Caco-2 (cell line): ENCODE data around the gene TAGLN2. TPM values are rescaled to one million over a fixed set of nuclear protein-coding genes. Genes with fewer than 3 reads are reported as not detected.

Experiments
- BruUV-seq: library from RNA; stranded (reverse); fragments of 400-500 nt; replicated peaks from 2 replicates; lab custom pipeline; 2021; lab: Mats Ljungman, UMichigan
- CTCF ChIA-PET: fragments of 300-600 bp; sonication (Branson Sonifier 250); formaldehyde crosslinking; loops from one replicate; lab custom pipeline; 2022; ENCODE audit warnings: antibody characterized with exemption; lab: Charles Lee
- POLR2A ChIA-PET: fragments of 300-600 bp; sonication (Branson Sonifier 250); formaldehyde crosslinking; loops from one replicate; lab custom pipeline; 2022; ENCODE audit warnings: antibody characterized with exemption; lab: Charles Lee
- DNase-seq, 2 experiments: peaks; one replicate each; pipeline versions ENCODE4 v3.0.0 to v3.0.0-alpha.2; 2020 to 2022
- H3K27me3 ChIP-seq: replicated peaks from 2 replicates; pipeline ENCODE4 v1.6.0; 2011; ENCODE audit warnings: low read length; ENCODE audit not compliant: control insufficient read depth, insufficient read depth
- H3K36me3 ChIP-seq: 2 replicates; pipeline ENCODE4 v1.5.1; 2011; ENCODE audit warnings: low read length; ENCODE audit not compliant: control insufficient read depth, insufficient read depth
- H3K4me1 ChIP-seq: fragments of 250-450 bp; sonication (Bioruptor Pico); 2 replicates; pipeline ENCODE4 v1.5.1; 2020; ENCODE audit warnings: mild to moderate bottlenecking
- H3K4me3 ChIP-seq: 2 replicates; pipeline ENCODE4 v1.5.1; 2011; ENCODE audit warnings: low read depth, mild to moderate bottlenecking, control low read depth, low read length
- H3K9me3 ChIP-seq: fragments of 250-450 bp; sonication (Bioruptor Pico); 2 replicates; pipeline ENCODE4 v1.5.1; 2020; ENCODE audit warnings: mild to moderate bottlenecking, moderate library complexity
- H3K27ac Mint-ChIP-seq: one replicate; pipeline ENCODE4 v1.8.0; 2022; ENCODE audit warnings: mixed read lengths; ENCODE audit not compliant: unreplicated experiment
- H3K27me3 Mint-ChIP-seq: one replicate; pipeline ENCODE4 v1.8.0; 2022; ENCODE audit warnings: mixed read lengths; ENCODE audit not compliant: insufficient read depth, unreplicated experiment
- H3K36me3 Mint-ChIP-seq: one replicate; pipeline ENCODE4 v1.8.0; 2022; ENCODE audit warnings: mild to moderate bottlenecking, mixed read lengths; ENCODE audit not compliant: insufficient read depth, unreplicated experiment
- H3K4me1 Mint-ChIP-seq: one replicate; pipeline ENCODE4 v1.8.0; 2022; ENCODE audit warnings: low read depth, mixed read lengths; ENCODE audit not compliant: unreplicated experiment
- H3K4me3 Mint-ChIP-seq: one replicate; pipeline ENCODE4 v1.8.0; 2022; ENCODE audit warnings: mild to moderate bottlenecking, moderate library complexity, mixed read lengths; ENCODE audit not compliant: unreplicated experiment
- H3K9me3 Mint-ChIP-seq: one replicate; pipeline ENCODE4 v1.8.0; 2022; ENCODE audit warnings: mixed read lengths; ENCODE audit not compliant: unreplicated experiment
- intact Hi-C: fragments of 100-400 bp; cut with micrococcal nuclease; formaldehyde crosslinking; loops from one replicate; pipeline ENCODE4 v1.10.0; 2022; ENCODE audit not compliant: unreplicated experiment
- total RNA-seq: library from RNA; stranded (reverse); gene quantifications from 2 replicates; pipeline ENCODE4 v1.2.3, GENCODE V29; 2022
- TF ChIP-seq, protein P1 (sequence below), 2 experiments: fragments of 200-600 bp in 1 of 2; IDR thresholded peaks; 1 replicate in 1 of 2; 2 replicates in 1 of 2; pipeline versions ENCODE4 v1.5.1 to v1.8.0; 2011 to 2022; ENCODE audit warnings: antibody characterized with exemption in 1 of 2, control low read depth in 1 of 2, inconsistent platforms in 1 of 2, low read depth in 1 of 2, low read length in 1 of 2, mild to moderate bottlenecking in 1 of 2, moderate library complexity in 1 of 2; ENCODE audit not compliant: insufficient read depth in 1 of 2, severe bottlenecking in 1 of 2, unreplicated experiment in 1 of 2

TAGLN2 gene
- total RNA-seq, 1 experiment from 2014 or later: 531 TPM

DNA sequence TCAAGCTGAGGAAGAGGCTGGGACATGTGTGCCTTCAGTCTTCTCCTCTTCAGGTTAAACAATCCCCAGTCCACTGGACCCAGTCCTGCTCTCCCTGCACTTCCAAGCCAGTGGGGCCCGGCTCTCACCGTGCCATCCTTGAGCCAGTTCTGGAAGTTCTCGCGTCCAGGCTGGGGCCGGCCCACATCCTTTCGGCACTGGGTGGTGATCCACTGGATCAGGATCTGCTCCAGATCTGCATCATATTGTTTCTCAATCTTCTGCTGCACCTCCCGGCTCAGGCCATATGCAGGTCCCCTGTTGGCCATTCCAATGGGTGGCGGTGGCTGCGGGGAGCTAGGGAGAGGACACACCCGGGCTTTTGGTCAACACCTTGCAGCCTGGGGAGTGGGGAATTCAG is 5.1 kb downstream of the TAGLN2 start:
- CTCF ChIA-PET: no interaction called here

DNA sequence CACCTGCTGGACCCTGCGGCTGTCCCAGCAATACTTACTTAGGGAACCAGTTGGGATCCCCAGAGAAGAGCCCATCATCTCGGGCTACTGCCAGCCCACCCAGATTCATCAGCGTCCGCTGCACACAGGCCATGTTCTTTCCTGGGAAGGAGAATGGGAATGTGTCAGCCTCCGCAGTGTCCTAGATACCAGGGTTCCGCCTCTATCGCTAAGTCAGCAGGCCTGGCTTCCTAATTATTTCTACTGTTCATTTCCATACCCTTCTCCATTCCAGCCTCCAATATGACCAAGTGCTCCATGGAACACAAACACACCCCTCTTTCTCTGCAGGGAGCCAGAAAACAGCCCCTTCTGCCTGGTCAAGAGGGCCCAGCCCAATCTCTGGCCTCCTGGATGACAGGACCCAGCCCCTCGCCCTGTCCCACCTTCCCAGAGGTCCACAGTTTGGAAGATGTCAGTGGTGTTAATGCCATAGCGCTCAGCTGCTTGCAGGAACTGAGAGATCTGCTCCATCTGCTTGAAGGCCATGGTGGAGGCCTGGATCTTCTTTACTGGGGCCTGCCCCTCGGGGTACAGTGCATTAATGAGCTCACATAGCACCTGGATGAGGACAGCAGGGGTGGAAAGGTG is 6.0 kb downstream of the TAGLN2 start:
- Mint-ChIP-seq H3K9me3 (no peaks in the 10 kb centered on the region), H3K36me3 (peaks cover 81% of the 10 kb centered on the region), H3K4me1 (peaks cover 67% of the 10 kb centered on the region), H3K4me3 (no peak overlapping the region), H3K27me3 (no peaks in the 10 kb centered on the region), H3K27ac (no peak overlapping the region)
- H3K4me1 ChIP-seq: peaks cover 81% of the 10 kb centered on the region
- TF ChIP-seq, protein P1, sequence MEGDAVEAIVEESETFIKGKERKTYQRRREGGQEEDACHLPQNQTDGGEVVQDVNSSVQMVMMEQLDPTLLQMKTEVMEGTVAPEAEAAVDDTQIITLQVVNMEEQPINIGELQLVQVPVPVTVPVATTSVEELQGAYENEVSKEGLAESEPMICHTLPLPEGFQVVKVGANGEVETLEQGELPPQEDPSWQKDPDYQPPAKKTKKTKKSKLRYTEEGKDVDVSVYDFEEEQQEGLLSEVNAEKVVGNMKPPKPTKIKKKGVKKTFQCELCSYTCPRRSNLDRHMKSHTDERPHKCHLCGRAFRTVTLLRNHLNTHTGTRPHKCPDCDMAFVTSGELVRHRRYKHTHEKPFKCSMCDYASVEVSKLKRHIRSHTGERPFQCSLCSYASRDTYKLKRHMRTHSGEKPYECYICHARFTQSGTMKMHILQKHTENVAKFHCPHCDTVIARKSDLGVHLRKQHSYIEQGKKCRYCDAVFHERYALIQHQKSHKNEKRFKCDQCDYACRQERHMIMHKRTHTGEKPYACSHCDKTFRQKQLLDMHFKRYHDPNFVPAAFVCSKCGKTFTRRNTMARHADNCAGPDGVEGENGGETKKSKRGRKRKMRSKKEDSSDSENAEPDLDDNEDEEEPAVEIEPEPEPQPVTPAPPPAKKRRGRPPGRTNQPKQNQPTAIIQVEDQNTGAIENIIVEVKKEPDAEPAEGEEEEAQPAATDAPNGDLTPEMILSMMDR (IDR thresholded peaks at IDR 0.05; ENCODE audit: insufficient read depth in 1 of 2, low read depth in 1 of 2, low read length in 1 of 2, severe bottlenecking in 1 of 2, unreplicated experiment in 1 of 2): no peak
- POLR2A ChIA-PET: no interaction called here
- H3K27me3 ChIP-seq: no peaks in the 10 kb centered on the region
- CTCF ChIA-PET: no interaction called here
- H3K4me3 ChIP-seq: no peak overlapping the region
- intact Hi-C loops: no loop called here
- peaks cover 4% of the 10 kb centered on the region for H3K36me3 ChIP-seq
- no peak for DNase-seq
- no TSS peak for BruUV-seq
- no peaks in the 10 kb centered on the region for H3K9me3 ChIP-seq

More for the DNA sequence above, 5.1 kb downstream of the TAGLN2 start:
- H3K4me1 Mint-ChIP-seq: peaks cover 59% of the 10 kb centered on the region
- Histone ChIP-seq H3K4me3 (no peak overlapping the region), H3K4me1 (peaks cover 74% of the 10 kb centered on the region), H3K9me3 (no peaks in the 10 kb centered on the region), H3K27me3 (no peaks in the 10 kb centered on the region), H3K36me3 (peaks cover 4% of the 10 kb centered on the region)
- no peak overlapping the region for H3K4me3 Mint-ChIP-seq
- TF ChIP-seq, protein P1 (IDR thresholded peaks at IDR 0.05; ENCODE audit: insufficient read depth in 1 of 2, low read depth in 1 of 2, low read length in 1 of 2, severe bottlenecking in 1 of 2, unreplicated experiment in 1 of 2): no peak
- H3K27me3 Mint-ChIP-seq: no peaks in the 10 kb centered on the region
- BruUV-seq: no TSS peak
- no peak overlapping the region for H3K27ac Mint-ChIP-seq
- DNase-seq: no peak
- no peaks in the 10 kb centered on the region for H3K9me3 Mint-ChIP-seq
- POLR2A ChIA-PET: no interaction called here
- H3K36me3 Mint-ChIP-seq: peaks cover 86% of the 10 kb centered on the region
- intact Hi-C loops: no loop called here

DNA sequence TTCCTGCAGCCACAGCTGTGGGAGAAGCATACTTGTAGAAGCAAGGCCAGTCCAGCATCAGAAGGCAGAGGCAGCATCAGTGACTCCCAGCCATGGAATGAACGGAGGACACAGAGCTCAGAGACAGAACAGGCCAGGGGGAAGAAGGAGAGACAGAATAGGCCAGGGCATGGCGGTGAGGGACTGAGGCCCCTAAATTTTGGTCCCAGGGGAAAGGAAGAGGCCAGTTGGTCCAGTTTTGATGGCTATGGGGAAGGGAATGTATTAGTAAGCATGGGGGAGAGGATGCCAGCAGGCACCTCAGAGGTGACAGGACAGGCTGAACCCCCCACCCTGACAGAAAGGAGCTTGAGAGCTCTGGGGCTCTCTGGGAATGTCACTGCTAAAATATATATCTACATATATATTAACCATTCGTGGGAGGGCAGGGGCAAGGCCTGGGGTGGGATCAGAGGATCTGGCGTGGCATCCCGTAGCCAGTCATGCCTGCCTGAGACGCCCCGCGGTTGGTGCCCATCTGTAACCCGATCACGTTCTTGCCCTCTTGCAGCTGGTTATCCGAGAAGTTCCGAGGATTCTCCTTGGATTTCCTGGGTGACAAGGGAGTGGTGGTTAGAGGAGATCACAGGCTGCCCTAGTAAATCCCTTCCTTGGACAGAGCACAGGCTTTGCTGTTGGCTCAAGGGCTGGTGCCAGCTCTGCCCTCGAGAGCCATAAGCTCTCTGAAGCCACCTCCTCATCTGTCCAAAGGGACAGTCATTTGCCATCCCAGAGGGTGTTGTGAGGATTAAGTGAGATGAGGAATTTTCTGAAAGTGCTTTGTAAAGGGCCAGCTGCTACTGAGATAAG is 6.7 kb downstream of the TAGLN2 start:
- H3K4me1 ChIP-seq: peaks cover 84% of the 10 kb centered on the region
- intact Hi-C loops: no loop called here
- ChIA-PET POLR2A (no interaction called here), CTCF (interaction anchor here (1.0 kb wide), 1 partner anchor 120 kb away, joined by 3 read pairs; no protein-coding TSS in a partner anchor)
- Mint-ChIP-seq H3K27me3 (no peaks in the 10 kb centered on the region), H3K4me1 (peaks cover 71% of the 10 kb centered on the region), H3K27ac (peak overlapping the region; percentile 0), H3K9me3 (no peaks in the 10 kb centered on the region), H3K4me3 (no peak overlapping the region), H3K36me3 (peaks cover 86% of the 10 kb centered on the region)
- H3K36me3 ChIP-seq: peaks cover 4% of the 10 kb centered on the region
- TF ChIP-seq, protein P1 (IDR thresholded peaks at IDR 0.05; ENCODE audit: insufficient read depth in 1 of 2, low read depth in 1 of 2, low read length in 1 of 2, severe bottlenecking in 1 of 2, unreplicated experiment in 1 of 2): no peak
- DNase-seq: no peak
- H3K4me3 ChIP-seq: no peak overlapping the region
- H3K9me3 ChIP-seq: no peaks in the 10 kb centered on the region
- TSS peak; percentile 6 for BruUV-seq
- no peaks in the 10 kb centered on the region for H3K27me3 ChIP-seq
